Fibroblast of skin of right quadriceps (primary cell): ENCODE results near the gene NME9.

Experiments used
- DNase-seq: peaks from one replicate; pipeline ENCODE4 v3.0.0-alpha.2; 2013

NME9 gene

DNA sequence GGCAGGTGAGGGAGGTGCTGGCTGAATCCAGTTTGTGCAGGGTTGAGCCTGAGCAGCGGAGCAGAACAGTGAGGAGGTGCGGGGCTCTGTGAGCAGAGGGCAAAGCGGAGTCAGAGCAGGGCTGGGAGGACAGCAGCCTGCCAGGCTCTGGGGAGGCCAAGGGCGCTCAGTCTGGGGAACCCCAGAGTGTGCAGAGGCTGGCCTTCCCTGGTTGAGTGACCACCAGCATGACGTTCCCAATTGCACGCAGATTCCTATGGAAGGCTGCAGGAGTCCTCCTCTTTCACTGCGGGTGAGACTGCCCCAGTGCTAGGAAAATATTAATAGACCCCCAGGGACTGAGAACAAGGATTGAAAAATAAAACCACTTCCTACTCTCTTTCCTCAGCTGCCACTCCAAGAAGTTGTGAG is 31.9 kb upstream of the NME9 start:
- no peak for DNase-seq

- DNase-seq: no peak
These were observed 31.3 kb upstream of the NME9 start for GRCh38 chr3:138360869-138361525.

GRCh38 chr3:138359919-138360868 is 30.5 kb upstream of the NME9 start:
- DNase-seq: no peak

DNA sequence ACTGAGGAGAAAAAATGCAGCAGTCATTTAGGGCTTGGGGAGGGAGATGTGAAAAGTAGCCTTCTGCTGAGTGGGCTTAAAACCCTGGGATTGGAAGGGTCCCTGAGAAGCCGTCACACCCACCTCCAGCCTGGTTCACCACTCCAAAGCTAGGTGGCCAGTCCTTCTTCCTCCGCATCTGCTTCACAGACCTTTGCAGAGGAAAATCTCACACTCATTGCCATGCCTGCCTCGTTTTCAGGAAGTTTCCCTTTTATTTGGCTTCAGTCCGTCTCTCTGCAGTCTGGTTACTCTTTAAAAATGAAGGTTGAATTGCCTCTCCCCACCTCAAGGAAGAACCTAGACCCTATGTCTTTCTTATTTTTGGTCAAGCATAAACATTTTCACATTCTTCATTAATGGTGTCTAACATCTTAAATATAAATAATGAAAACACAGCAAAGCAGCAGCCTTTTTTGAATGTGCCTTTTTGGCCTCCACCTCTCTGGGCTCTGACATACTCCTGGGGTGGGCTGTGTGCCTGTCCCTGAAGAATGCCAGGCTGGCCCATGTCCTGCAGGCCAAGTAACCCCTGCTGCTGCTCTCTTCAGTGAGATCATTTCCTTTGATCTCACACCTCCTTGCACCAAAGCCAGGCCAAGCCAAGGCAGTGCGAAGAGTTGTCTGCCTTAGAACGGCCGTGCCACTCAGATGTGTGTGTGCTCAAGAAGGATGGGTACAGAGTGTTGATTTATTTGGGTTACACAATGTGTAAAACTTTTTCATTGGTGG is 29.7 kb upstream of the NME9 start:
- DNase-seq: no peak

- DNase-seq: no peak
These were observed 27.2 kb upstream of the NME9 start for GRCh38 chr3:138356730-138357405.

- no peak for DNase-seq
These were observed 25.4 kb upstream of the NME9 start for GRCh38 chr3:138355071-138355470.

GRCh38 chr3:138354376-138354775 is 24.7 kb upstream of the NME9 start:
- DNase-seq: no peak

DNA sequence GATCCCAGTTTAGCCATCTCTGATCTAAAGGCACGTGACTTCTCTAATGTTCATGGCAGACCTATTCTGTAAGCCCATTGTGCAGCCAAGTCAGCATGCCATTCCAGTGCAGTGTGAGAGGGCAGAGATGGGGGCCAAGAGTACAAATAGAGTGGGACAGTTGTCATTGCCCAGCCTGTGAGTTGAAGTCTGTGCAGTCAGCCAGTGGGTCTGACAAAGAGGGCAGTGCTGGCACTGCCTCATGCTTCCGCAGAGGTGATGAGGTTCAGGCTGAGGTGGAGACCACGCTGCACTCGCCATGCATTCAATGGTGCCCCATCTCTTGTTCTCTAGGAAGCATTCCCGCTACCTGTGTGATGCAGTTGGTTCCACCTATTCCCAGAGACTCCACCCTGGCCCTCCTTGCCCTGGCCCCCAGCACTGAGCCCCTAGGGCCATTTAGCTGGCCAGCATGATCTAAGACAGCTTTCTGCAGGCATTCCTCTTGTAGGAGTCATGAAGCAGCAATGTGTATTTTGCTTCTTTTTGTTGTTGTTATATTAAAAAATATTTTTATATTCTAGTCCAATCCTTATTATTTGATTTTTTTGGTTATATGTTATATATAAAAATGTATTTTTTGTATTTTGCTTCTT is 22.4 kb upstream of the NME9 start:
- no peak for DNase-seq

DNA sequence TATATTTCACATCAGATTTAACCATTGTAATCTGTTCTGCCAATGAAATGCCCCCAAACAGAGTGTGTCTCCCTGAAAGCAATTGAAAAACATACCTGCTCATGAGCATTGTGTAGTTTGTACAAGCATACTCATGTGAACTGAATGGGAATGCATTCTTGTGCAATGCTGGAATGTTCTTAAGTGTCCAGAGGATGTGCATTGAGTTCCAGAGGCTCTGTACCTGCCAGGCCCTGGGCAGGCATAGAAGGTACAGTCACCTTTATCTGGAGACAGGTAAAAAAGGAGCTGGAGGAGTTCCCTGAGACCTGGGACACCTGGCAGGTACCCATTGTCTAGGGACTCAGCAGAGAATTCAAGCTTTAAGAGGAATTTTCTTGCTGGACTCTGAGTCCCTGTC is 21.5 kb upstream of the NME9 start:
- no peak for DNase-seq

DNA sequence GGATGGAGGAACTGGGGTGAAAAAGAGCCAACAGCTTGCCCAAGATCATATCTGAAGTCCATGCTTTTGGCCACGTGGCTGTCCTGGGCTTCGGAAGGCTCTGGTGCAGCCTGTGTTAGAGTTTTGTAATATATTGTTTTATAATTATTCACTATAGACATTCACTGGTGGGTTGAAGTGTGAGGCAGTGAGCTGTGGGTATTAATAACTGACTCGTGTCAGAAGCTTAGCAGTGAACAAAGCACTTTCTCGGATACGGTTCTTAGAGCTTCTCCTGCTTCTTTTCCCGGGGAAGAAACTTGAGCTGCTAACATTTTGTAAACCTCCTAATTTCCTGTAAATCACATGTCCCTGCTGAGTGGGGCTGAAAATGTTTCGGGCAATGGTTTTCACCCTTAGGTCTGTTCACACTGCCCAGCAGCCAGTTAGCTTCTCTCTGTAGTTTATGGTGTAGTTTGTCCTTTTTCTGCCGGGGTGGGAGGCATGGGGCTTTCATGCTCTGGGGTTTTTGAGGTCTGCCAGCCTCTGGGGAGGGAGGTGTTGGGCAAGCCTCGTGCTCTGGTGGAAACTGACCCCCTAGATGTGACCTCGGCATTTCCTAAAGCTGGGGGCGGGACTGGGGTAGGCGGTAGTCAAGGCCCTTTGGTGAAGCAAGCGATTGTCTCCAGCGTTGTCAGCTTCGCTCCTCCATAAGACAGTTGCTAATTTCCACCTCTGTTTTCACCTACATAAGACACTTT is 20.4 kb upstream of the NME9 start:
- peak; percentile 20 for DNase-seq

DNA sequence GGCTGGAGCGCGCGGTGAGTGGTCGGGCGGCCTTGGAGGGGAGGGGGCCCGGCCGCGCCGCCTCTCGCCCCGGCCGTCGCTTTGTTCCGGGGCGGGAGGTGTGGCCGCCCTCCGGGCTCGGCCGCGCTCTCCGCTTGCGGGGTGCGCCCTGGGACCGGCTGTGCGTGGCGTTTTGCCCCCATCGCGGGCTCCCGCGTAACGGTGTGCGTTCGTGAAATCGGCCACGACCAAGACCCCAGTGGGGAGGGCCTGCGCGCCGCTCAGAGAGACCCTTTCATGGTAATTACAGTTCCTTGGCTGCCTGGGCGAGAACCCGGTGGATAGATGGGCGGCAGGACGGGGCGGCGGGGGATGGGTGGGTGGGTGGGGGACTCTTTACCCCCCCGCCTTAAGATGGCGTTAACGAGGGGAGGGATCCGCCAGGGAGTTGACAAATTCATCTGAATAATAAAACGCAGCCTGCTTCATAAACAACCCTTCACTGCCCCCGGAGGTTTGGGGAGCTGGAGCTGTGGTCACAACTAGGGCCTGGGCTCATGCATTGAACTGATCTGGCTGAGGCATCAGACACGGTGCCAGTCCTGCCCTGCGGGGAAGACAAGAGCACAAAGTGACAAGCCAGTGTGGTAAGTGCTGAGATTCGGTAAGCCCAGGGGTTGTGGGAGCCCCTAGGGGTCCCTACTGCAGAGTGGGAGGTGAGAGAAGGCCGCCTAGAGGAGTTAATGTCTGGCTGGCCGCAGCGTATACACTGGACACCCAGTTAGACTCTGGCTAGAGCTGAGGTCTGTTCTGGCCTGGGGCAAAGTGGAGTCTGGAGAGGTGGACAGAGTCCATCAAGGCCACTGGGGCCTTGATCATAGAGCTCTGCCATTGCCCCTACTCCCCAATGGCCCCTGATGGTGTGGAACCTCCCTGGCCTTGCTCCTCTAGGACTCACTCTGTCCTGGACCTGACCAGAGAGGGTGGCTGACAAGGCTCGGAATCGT is 19.4 kb upstream of the NME9 start:
- DNase-seq: peak; percentile 20

- DNase-seq: peak; percentile 81
These were observed 18.5 kb upstream of the NME9 start, which contains the start of gene MRAS for GRCh38 chr3:138347960-138348753. TSS of gene MRAS (plus strand) at chr3:138348579. CDS start at chr3:138372884, 24,305 bp downstream.

DNA sequence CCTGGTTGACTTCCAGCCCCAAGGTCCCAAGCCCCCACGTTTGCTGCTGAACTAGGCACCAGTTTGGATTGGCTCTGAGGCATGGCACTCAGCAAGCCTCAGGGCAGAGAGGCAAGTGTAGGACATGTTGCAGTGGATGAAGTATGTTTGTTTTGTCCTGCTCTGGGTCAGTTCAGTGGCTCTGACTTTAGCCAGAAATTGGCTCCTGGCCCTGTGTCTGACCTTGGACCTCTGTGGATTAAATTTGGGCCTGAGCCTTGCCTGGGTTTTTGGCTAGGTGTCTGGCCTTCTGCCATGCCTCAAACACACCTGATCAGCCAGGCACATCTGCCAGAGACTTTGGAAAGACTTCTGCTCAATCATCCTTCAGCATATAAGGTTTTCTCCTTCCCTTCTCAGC is 15.1 kb upstream of the NME9 start:
- no peak for DNase-seq

DNA sequence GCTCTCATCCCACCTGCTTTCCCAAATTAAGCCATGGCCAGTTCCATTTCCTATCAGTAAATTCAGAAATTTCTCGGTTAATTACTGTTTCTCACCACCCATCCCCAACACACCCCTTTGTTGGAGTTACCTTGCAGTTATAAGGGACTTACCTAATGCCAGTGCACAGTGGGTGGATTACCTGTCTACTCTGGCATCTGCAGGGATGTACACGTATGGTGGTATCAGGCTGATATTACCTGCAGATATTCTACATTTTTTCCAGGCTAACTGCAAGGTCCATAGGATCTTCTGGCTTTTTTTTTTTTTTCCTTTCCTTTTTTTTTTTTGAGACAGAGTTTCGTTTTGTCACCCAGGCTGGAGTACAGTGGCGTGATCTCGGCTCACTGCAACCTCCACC is 10.9 kb upstream of the NME9 start:
- DNase-seq: no peak

DNA sequence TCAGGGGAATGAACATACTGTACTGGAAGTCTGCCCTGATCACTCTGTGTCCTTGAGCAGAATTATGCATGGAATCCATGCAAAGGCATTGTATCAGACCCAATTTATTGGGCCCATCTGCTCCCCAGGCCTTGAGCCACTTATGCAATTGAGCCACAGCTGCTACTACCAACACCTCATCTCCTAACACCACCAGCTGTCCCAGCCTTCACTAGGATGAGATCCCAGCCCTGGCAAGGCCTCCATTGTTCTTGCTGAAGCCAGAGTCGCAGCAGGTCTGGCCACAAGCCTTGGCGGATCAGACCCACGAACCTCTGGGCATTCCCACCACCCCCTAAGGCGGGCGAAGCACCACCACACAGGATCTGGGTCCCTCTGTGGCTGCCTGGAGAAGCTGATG is 9.2 kb upstream of the NME9 start:
- DNase-seq: no peak

DNA sequence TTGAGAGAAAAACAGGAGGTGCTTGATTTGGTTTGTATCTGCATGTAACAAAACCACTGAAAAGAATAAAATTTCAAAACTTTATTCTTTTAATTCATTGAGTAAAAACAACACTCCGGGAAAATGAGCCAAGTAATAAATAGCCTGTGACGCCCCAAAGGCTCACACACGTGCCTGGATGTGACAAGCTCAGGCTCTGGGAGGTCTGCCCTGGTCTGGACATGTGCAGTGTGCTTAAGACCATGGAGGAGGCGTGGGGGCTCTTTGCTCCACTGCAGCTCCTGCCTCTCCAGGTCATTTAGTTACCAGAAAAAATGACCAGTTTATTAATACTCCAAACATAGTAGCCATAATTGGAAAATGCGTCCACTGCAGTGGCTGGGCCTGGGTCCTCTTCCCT is 8.6 kb upstream of the NME9 start:
- no peak for DNase-seq

- DNase-seq: no peak
These were observed 6.9 kb upstream of the NME9 start for GRCh38 chr3:138336454-138336999.

DNA sequence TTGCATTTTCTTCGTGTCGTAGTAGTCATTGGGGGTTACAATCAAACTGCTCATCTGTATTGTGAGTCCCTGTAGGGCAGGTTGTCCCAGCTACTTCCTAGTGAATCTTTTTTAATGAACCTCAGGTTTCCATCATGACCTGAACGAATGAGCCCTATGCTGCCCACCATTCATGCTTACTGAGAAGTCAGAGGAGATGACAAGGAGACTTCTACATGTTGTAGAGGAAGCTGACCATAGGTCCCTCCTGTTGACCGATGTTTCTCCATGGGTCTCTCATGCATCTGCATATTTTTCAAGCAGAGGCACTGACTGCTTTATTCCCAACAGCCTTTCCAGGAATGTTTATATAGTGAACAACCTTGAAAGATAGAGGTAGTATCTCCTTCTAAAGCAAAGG is 5.0 kb upstream of the NME9 start:
- no peak for DNase-seq

DNA sequence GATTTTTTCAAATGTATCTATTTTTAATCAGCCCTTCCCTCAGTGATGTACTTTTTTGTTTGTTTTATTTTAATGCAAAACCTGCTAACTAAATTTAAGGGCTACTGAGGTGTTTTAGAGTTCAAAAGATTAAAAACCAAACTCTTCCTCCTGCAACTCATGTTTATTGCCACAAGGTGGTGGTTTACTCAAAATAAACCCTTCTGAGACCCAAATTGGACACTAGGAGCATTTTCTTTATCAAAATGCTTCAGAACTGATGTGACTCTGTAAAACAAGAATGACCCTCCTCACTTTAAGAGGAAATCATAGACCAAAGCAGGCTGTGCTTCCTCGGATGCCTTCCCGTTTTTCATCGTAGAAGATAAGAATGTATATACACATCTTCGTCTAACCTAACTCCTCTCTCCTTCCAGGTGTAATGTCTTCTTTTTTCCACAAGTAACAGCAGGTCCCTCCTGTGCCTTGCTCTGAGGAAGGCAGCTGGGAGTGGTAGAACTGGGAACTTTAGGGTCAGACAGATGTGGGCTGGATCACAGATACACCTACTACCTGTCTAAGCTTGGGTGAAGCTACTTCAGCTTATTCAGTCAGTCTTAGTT is 2.9 kb upstream of the NME9 start:
- peak; percentile 40 for DNase-seq
